A673 (cell line): ENCODE data around the gene SERPINB8. TPM values are rescaled to one million over a fixed set of nuclear protein-coding genes. Genes with fewer than 3 reads are reported as not detected.
"Not testable (repeated sequence)": the region's sequence is repeated elsewhere in the genome, so short reads cannot be mapped to it uniquely, and the experiment has no call there.

ENCODE experiments used
- BruUV-seq: library from RNA; stranded (reverse); fragments of 400-500 nt; replicated peaks from 2 replicates; lab custom pipeline; 2021; lab: Mats Ljungman, UMichigan
- CTCF ChIA-PET: fragments of 300-600 bp; sonication (Branson Sonifier 250); formaldehyde crosslinking; loops from one replicate; lab custom pipeline; 2022; ENCODE audit warnings: antibody characterized with exemption; lab: Charles Lee
- POLR2A ChIA-PET: fragments of 300-600 bp; sonication (Branson Sonifier 250); formaldehyde crosslinking; loops from one replicate; lab custom pipeline; 2022; ENCODE audit warnings: antibody characterized with exemption; ENCODE audit not compliant: low non-redundant PET; lab: Charles Lee
- DNase-seq: peaks from one replicate; pipeline ENCODE4 v3.0.0-alpha.2; 2015; ENCODE audit warnings: low spot score
- H3K27ac ChIP-seq: fragments of 200-600 bp; sonication (generic); 2 replicates; pipeline ENCODE4 v1.5.1; 2016; ENCODE audit warnings: mixed run types, low read depth, mild to moderate bottlenecking, mixed read lengths, antibody characterized with exemption, low read length; ENCODE audit not compliant: poor library complexity, severe bottlenecking
- H3K27me3 ChIP-seq: fragments of 200-600 bp; sonication (generic); replicated peaks from 2 replicates; pipeline ENCODE4 v1.6.1; 2017; ENCODE audit warnings: mixed run types, low read depth, mild to moderate bottlenecking, mixed read lengths, antibody characterized with exemption, low read length; ENCODE audit not compliant: insufficient read depth, poor library complexity
- H3K36me3 ChIP-seq: fragments of 200-600 bp; sonication (generic); 2 replicates; pipeline ENCODE4 v1.6.1; 2016; ENCODE audit warnings: mixed run types, mild to moderate bottlenecking, mixed read lengths, antibody characterized with exemption, low read length; ENCODE audit not compliant: insufficient read depth, poor library complexity, severe bottlenecking
- H3K4me1 ChIP-seq: fragments of 200-600 bp; sonication (generic); 2 replicates; pipeline ENCODE4 v1.6.1; 2017; ENCODE audit warnings: mixed run types, mild to moderate bottlenecking, mixed read lengths, antibody characterized with exemption, low read length; ENCODE audit not compliant: insufficient read depth, poor library complexity, severe bottlenecking
- H3K4me3 ChIP-seq: fragments of 200-600 bp; sonication (generic); 2 replicates; pipeline ENCODE4 v1.5.1; 2016; ENCODE audit warnings: low read depth, mixed run types, mild to moderate bottlenecking, mixed read lengths, low read length; ENCODE audit not compliant: poor library complexity, severe bottlenecking
- H3K9me3 ChIP-seq: fragments of 200-600 bp; sonication (generic); 2 replicates; pipeline ENCODE4 v1.6.1; 2016; ENCODE audit warnings: mixed run types, low read depth, mild to moderate bottlenecking, mixed read lengths, antibody characterized with exemption, low read length; ENCODE audit not compliant: poor library complexity, severe bottlenecking
- EZH2 ChIP-seq: fragments of 200-600 bp; sonication (generic); IDR thresholded peaks from 2 replicates; pipeline ENCODE4 v1.6.1; 2017; ENCODE audit warnings: borderline replicate concordance, low read depth, mild to moderate bottlenecking, mixed read lengths, antibody characterized with exemption, low read length; ENCODE audit not compliant: poor library complexity, severe bottlenecking
- intact Hi-C: fragments of 100-400 bp; cut with micrococcal nuclease; formaldehyde crosslinking; loops from one replicate; pipeline ENCODE4 v1.10.0; 2022; ENCODE audit not compliant: unreplicated experiment
- total RNA-seq: library from RNA; stranded (reverse); gene quantifications from 2 replicates; pipeline ENCODE4 v1.2.3, GENCODE V29; 2021
- TF ChIP-seq, protein P1 (sequence below): fragments of 300-800, 200-600 bp; sonication (generic); conservative IDR thresholded peaks from 2 replicates; pipeline ENCODE4 v1.5.1; 2017; ENCODE audit warnings: low read depth, mild to moderate bottlenecking, antibody characterized with exemption, low read length, moderate library complexity, mixed read lengths

SERPINB8 gene
- total RNA-seq, 1 experiment from 2014 or later = 26.4 TPM

DNA sequence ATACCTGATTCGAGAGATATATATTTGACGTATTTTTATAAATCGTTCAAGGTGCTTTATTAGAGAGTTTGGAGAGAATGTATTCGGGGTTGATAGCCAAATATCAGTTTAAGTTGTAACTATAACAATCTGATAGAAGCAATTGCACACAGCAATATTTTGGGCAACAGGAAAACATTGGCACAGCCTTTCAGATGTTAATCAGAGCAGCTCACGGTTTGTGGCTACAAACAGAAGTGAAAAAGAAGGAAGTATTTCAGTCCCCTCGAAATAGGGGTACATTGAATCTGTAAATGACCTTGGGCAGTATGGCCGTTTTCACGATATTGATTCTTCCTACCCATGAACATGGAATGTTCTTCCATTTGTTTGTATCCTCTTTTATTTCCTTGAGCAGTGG is 41.5 kb upstream of the SERPINB8 start:
- no peak for DNase-seq
- intact Hi-C loops = no loop called here
- no peaks in the 10 kb centered on the region for H3K9me3 ChIP-seq
- no peaks in the 10 kb centered on the region for H3K4me1 ChIP-seq
- H3K36me3 ChIP-seq = no peaks in the 10 kb centered on the region
- BruUV-seq = no TSS peak
- H3K4me3 ChIP-seq = no peak overlapping the region
- ChIA-PET CTCF (no interaction called here), POLR2A (no interaction called here)
- no peak for TF ChIP-seq EZH2
- TF ChIP-seq, protein P1, sequence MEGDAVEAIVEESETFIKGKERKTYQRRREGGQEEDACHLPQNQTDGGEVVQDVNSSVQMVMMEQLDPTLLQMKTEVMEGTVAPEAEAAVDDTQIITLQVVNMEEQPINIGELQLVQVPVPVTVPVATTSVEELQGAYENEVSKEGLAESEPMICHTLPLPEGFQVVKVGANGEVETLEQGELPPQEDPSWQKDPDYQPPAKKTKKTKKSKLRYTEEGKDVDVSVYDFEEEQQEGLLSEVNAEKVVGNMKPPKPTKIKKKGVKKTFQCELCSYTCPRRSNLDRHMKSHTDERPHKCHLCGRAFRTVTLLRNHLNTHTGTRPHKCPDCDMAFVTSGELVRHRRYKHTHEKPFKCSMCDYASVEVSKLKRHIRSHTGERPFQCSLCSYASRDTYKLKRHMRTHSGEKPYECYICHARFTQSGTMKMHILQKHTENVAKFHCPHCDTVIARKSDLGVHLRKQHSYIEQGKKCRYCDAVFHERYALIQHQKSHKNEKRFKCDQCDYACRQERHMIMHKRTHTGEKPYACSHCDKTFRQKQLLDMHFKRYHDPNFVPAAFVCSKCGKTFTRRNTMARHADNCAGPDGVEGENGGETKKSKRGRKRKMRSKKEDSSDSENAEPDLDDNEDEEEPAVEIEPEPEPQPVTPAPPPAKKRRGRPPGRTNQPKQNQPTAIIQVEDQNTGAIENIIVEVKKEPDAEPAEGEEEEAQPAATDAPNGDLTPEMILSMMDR = no peak
- H3K27me3 ChIP-seq = no peaks in the 10 kb centered on the region
- no peak overlapping the region for H3K27ac ChIP-seq

DNA sequence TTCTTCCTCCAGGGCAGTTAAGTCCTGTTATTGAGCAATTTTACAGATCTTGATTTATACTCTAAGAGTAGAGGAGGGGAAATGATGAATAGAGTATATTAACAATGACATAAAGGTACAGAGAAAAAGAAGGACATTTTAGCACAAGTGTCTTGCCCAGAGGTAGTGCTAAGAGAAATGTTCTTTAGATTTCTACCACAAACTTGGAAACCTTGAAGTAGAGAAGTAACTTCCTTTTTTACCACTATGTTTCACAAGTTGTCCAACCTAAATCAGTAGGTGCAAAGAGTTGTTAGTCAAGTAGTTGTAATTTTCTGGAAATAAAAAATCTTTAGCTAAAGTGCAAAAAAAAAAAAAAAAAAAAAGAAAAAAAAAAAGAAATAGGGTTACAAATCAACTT is 40.5 kb upstream of the SERPINB8 start:
- H3K9me3 ChIP-seq, CTCF ChIA-PET, H3K27me3 ChIP-seq, POLR2A ChIA-PET, H3K4me1 ChIP-seq, H3K27ac ChIP-seq, intact Hi-C loops, H3K36me3 ChIP-seq, BruUV-seq, H3K4me3 ChIP-seq, DNase-seq: not testable (repeated sequence)

DNA sequence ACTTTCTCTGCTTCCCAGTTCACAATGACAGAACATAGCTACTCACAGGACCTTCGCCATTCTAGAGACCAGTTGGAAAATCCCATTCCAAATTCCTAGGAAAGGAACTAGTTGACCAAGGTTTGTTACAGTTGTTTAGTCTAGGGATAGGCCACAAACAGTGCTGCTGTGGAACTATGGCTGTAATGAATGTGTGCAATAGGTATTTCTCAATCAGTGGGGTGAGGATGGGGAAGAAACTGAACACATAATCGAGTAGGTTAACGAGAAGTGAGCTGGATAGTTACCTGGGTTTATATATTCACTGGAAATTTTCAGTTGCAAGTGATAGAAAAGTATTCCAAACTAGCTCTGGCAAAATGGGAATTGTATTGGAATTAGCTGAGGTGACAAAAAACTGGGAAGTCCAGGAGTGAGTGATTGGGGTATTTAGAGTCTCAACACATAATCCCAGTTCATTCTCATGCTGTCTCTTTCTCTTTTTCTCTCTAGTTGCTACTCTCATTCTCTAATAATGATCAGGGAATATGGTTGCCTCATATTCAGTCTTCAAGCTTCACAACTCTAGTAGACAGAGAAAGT is 39.0 kb upstream of the SERPINB8 start:
- Histone ChIP-seq H3K4me3 (no peak overlapping the region), H3K4me1 (peaks cover 2% of the 10 kb centered on the region), H3K9me3 (no peaks in the 10 kb centered on the region), H3K27ac (no peak overlapping the region), H3K27me3 (no peaks in the 10 kb centered on the region), H3K36me3 (no peaks in the 10 kb centered on the region)
- no peak for DNase-seq
- no TSS peak for BruUV-seq
- intact Hi-C loops = no loop called here
- CTCF ChIA-PET = no interaction called here
- POLR2A ChIA-PET = no interaction called here
- TF ChIP-seq, protein P1 = no peak
- TF ChIP-seq EZH2 = no peak
